Measurements from ENCODE around the gene AHCYL1.

DNA sequence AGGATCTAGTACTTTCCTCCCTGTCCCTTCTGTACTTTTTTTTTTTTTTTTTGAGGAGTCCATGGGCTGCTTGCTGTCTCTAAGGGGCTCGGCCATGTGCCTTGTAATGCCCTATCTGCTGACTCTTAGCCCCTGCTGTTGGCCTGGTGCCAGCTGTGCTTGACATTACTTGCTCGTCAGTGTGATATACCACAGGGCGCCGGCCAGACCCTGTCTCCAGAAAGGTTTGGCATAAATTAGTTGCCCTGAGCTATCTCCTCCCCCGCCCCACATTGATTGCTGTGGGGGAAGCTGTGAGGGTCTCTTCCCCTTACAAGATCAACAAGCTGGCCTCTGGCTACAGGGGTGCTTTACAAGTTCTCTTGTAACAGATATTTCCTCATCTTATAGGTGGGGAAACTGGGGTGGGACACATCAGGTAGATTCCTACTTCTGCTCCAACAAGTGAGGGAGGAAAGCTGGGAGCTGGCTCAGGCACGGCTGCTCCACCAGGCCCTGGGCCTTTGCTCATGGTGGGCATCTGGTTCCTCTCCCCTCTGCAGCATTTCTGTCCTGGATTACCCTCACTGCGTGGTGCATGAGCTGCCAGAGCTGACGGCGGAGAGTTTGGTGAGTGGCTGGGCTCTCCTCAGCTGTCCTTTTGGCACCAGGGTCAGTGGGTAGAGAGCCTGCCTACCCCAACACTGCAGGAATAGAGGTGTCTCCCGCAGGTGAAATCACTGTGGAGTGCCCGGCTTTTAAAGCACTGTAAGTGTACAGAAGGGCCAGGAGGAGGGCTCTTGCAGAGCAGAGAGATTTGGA, 65.4 kb downstream of the AHCYL1 start:
- TF ChIP-seq, protein P1, sequence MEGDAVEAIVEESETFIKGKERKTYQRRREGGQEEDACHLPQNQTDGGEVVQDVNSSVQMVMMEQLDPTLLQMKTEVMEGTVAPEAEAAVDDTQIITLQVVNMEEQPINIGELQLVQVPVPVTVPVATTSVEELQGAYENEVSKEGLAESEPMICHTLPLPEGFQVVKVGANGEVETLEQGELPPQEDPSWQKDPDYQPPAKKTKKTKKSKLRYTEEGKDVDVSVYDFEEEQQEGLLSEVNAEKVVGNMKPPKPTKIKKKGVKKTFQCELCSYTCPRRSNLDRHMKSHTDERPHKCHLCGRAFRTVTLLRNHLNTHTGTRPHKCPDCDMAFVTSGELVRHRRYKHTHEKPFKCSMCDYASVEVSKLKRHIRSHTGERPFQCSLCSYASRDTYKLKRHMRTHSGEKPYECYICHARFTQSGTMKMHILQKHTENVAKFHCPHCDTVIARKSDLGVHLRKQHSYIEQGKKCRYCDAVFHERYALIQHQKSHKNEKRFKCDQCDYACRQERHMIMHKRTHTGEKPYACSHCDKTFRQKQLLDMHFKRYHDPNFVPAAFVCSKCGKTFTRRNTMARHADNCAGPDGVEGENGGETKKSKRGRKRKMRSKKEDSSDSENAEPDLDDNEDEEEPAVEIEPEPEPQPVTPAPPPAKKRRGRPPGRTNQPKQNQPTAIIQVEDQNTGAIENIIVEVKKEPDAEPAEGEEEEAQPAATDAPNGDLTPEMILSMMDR (IDR thresholded peaks at IDR 0.05), result no peak
- TF ChIP-seq POLR2A (IDR thresholded peaks at IDR 0.05), result no peak

Data from esophagus squamous epithelium (tissue), 4 donors.